K562 (cell line): ENCODE measurements around the gene TDRD10. TPM values are rescaled to one million over a fixed set of nuclear protein-coding genes. Genes with fewer than 3 reads are reported as not detected.

Source experiments
- ATAC-seq: fragments of 200-7000 bp; cut with Tn5 transposase; 3 replicates; pipeline ENCODE4 v1.9.1; 2020; ENCODE audit warnings: moderate library complexity
- BruUV-seq: library from RNA; stranded (reverse); fragments of 400-500 nt; replicated peaks from 2 replicates; lab custom pipeline; 2021; lab: Mats Ljungman, UMichigan
- CTCF ChIA-PET: fragments of 300-600 bp; formaldehyde crosslinking; extraction: SDS; loops from one replicate; lab custom pipeline; 2021; ENCODE audit warnings: low intra/inter-chr PET ratio; lab: Yijun Ruan, JAX
- POLR2A ChIA-PET: fragments of 300-600, 350-650 bp; sonication (Branson Sonifier 250); formaldehyde crosslinking; extraction: SDS; loops from one replicate; lab custom pipeline; 2021; ENCODE audit warnings: antibody characterized with exemption, inconsistent platforms; lab: Yijun Ruan, JAX
- DNase-seq, 4 experiments: peaks; one replicate each; pipeline versions ENCODE4 v3.0.0 to v3.0.0-alpha.2; 2011 to 2018; ENCODE audit warnings: low spot score in 3 of 4, mixed read lengths in 3 of 4; ENCODE audit errors: extremely low read depth in 1 of 4
- FAIRE-seq: peaks from 2 replicates; lab custom pipeline; 2011; peaks lifted over from hg19 to GRCh38; lab: Jason Lieb, UNC
- H2AFZ ChIP-seq: 2 replicates; pipeline ENCODE4 v1.6.0; 2011; ENCODE audit warnings: low read depth, low read length, control low read depth, inconsistent platforms
- H3K27ac ChIP-seq: fragments of 200-600 bp; 3 replicates; pipeline ENCODE4 v1.8.0; 2011; ENCODE audit warnings: low read depth, mild to moderate bottlenecking, control low read depth, inconsistent platforms, low read length, moderate library complexity, mixed read lengths; ENCODE audit errors: extremely low read depth
- H3K27me3 ChIP-seq, 2 experiments: fragments of 300-600 bp in 1 of 2; 2 replicates in 1 of 2; 3 replicates in 1 of 2; pipeline versions ENCODE4 v1.6.0 to v1.8.0; 2011; ENCODE audit warnings: inconsistent platforms in 2 of 2, low read length in 2 of 2, mild to moderate bottlenecking in 1 of 2, mixed read lengths in 1 of 2, moderate library complexity in 1 of 2; ENCODE audit not compliant: control insufficient read depth in 2 of 2, insufficient read depth in 2 of 2
- H3K36me3 ChIP-seq: fragments of 300-600 bp; 3 replicates; pipeline ENCODE4 v1.8.0; 2011; ENCODE audit warnings: mild to moderate bottlenecking, low read length, inconsistent platforms; ENCODE audit not compliant: control insufficient read depth, insufficient read depth
- H3K4me1 ChIP-seq, 2 experiments: fragments of 200-600 bp in 1 of 2; replicated peaks in 1 of 2; 2 replicates in 1 of 2; 3 replicates in 1 of 2; pipeline versions ENCODE4 v1.5.1 to v1.8.0; 2011; ENCODE audit warnings: inconsistent platforms in 2 of 2, low read length in 2 of 2, mild to moderate bottlenecking in 1 of 2, mixed read lengths in 1 of 2, moderate library complexity in 1 of 2; ENCODE audit not compliant: control insufficient read depth in 2 of 2, insufficient read depth in 2 of 2
- H3K4me2 ChIP-seq: 2 replicates; pipeline ENCODE4 v1.6.1; 2011; ENCODE audit warnings: low read length, control low read depth, inconsistent platforms, mixed read lengths; ENCODE audit not compliant: insufficient read depth
- H3K4me3 ChIP-seq: fragments of 200-600 bp; sonication (generic), shearing (Covaris generic); 2 replicates; pipeline ENCODE4 v1.5.1; 2016; ENCODE audit warnings: control low read depth, inconsistent platforms
- H3K79me2 ChIP-seq: fragments of 200-600 bp; 3 replicates; pipeline ENCODE4 v1.8.0; 2011; ENCODE audit warnings: low read length, inconsistent platforms; ENCODE audit not compliant: control insufficient read depth, insufficient read depth
- H3K9ac ChIP-seq, 2 experiments: 2 replicates each; pipeline versions ENCODE4 v1.6.0 to v1.6.1; 2011; ENCODE audit warnings: low read depth in 2 of 2, low read length in 2 of 2, control low read depth in 1 of 2, inconsistent platforms in 1 of 2, mild to moderate bottlenecking in 1 of 2, mixed read lengths in 1 of 2; ENCODE audit not compliant: insufficient read depth in 1 of 2
- H3K9me1 ChIP-seq: one replicate; pipeline ENCODE4 v1.6.0; 2011; ENCODE audit warnings: inconsistent platforms, mild to moderate bottlenecking, low read length, moderate library complexity; ENCODE audit not compliant: control insufficient read depth, insufficient read depth
- H3K9me3 ChIP-seq: replicated peaks from 2 replicates; pipeline ENCODE4 v1.5.1; 2011; ENCODE audit warnings: low read depth, low read length, inconsistent platforms; ENCODE audit not compliant: control insufficient read depth, insufficient read depth
- H4K20me1 ChIP-seq: replicated peaks from 2 replicates; pipeline ENCODE4 v1.6.1; 2011; ENCODE audit warnings: low read length, inconsistent platforms, mixed read lengths; ENCODE audit not compliant: control insufficient read depth, insufficient read depth
- FOXP1 ChIP-seq: sonication (generic); formaldehyde crosslinking; IDR thresholded peaks from 2 replicates; pipeline ENCODE4 v1.8.0; 2022; ENCODE audit warnings: mild to moderate bottlenecking, missing genetic modification reagents
- GTF2F1 ChIP-seq: IDR thresholded peaks from 2 replicates; pipeline ENCODE4 v1.6.1; 2011; ENCODE audit warnings: low read depth, low read length, improper control_type of control experiment
- MCM5 ChIP-seq: fragments of 450-650 bp; IDR thresholded peaks from 2 replicates; pipeline ENCODE4 v1.6.1; 2016; ENCODE audit warnings: low read depth
- NEUROD1 ChIP-seq: fragments of 150-350 bp; IDR thresholded peaks from 2 replicates; pipeline ENCODE4 v1.6.1; 2014; ENCODE audit warnings: borderline replicate concordance, low read length, low read depth; ENCODE audit not compliant: partially characterized antibody
- NFXL1 ChIP-seq: fragments of 450-650 bp; formaldehyde crosslinking; IDR thresholded peaks from 2 replicates; pipeline ENCODE4 v1.4.0; 2021; ENCODE audit warnings: mild to moderate bottlenecking
- PURB ChIP-seq: sonication (generic); formaldehyde crosslinking; IDR thresholded peaks from 2 replicates; pipeline ENCODE4 v1.9.0; 2021; ENCODE audit warnings: low read depth, mild to moderate bottlenecking, missing genetic modification reagents
- RNF2 ChIP-seq: sonication (generic); IDR thresholded peaks from 2 replicates; pipeline ENCODE4 v1.6.1; 2016
- SUPT5H ChIP-seq: fragments of 450-650 bp; IDR thresholded peaks from 2 replicates; pipeline ENCODE4 v1.6.1; 2016
- TBL1XR1 ChIP-seq, 2 experiments: IDR thresholded peaks; 2 replicates each; pipeline ENCODE4 v1.6.1; 2012; ENCODE audit warnings: improper control_type of control experiment in 2 of 2, low read length in 2 of 2, mild to moderate bottlenecking in 1 of 2
- TCF3 ChIP-seq: sonication (generic); formaldehyde crosslinking; IDR thresholded peaks from 2 replicates; pipeline ENCODE4 v1.4.0; 2020; ENCODE audit warnings: mild to moderate bottlenecking, missing genetic modification reagents
- ZKSCAN8 ChIP-seq: fragments of 200-800 bp; sonication (Bioruptor generic); IDR thresholded peaks from 2 replicates; pipeline ENCODE4 v1.6.1; 2016; ENCODE audit warnings: missing genetic modification characterization, missing compliant biosample characterization
- ZNF507 ChIP-seq: conservative IDR thresholded peaks from 2 replicates; pipeline ENCODE4 v1.6.1; 2017; ENCODE audit warnings: missing genetic modification characterization, missing compliant biosample characterization
- WGBS: fragments of 100-300 bp; shearing (Covaris generic); methylation state at CpG from one replicate; pipeline ENCODE4 v1.1.6; 2016; ENCODE audit warnings: low coverage, mixed read lengths; ENCODE audit not compliant: insufficient coverage; ENCODE audit errors: missing lambda C conversion rate; 5-methylcytosine and 5-hydroxymethylcytosine counted together
- in situ Hi-C: fragments of 300-500 bp; cut with MboI; formaldehyde crosslinking; loops from 4 replicates; pipeline ENCODE4 v1.15.0; 2018; ENCODE audit warnings: inconsistent platforms, mixed read lengths
- intact Hi-C: fragments of 100-400 bp; cut with micrococcal nuclease; formaldehyde crosslinking; loops from 2 replicates; pipeline ENCODE4 v1.14.2; 2022
- polyA plus RNA-seq, 8 experiments: library from polyadenylated mRNA; depleted of rRNA in 4 of 8; stranded (reverse) in 5 of 8; unstranded in 3 of 8; fragments of >200 nt; fragmentation: Nextera tagmentation in 2 of 8; fragmentation: Illumina TruSeq in 1 of 8; extraction: Ambion mirVana in 2 of 8; extraction: Trizol in 1 of 8; gene quantifications; 2 replicates each; pipeline versions ENCODE4 v1.2.1 to v1.2.3, GENCODE V29; 2011 to 2014; ENCODE audit warnings: inconsistent platforms in 1 of 8, missing spikeins in 1 of 8
- total RNA-seq, 7 experiments: library from RNA; depleted of rRNA in 6 of 7; stranded (reverse); fragments of >200 nt in 6 of 7; fragmentation: Illumina TruSeq in 2 of 7; extraction: Trizol in 2 of 7; gene quantifications; 2 replicates each; pipeline versions ENCODE4 v1.2.1 to v1.2.3, GENCODE V29; 2011 to 2021; ENCODE audit warnings: low replicate concordance in 1 of 7
- TF ChIP-seq, protein P1 (sequence below): fragments of 250-450 bp; sonication (Bioruptor Pico); IDR thresholded peaks from 2 replicates; pipeline ENCODE4 v1.4.0; 2020
- TF ChIP-seq, protein P2 (sequence below): sonication (generic); formaldehyde crosslinking; IDR thresholded peaks from 2 replicates; pipeline ENCODE4 v1.8.1; 2023; ENCODE audit warnings: mild to moderate bottlenecking, missing genetic modification reagents
- TF ChIP-seq, protein P3 (sequence below): fragments of 450-650 bp; IDR thresholded peaks from 2 replicates; pipeline ENCODE4 v1.6.1; 2016; ENCODE audit warnings: borderline replicate concordance

TDRD10 gene
- total and polyA plus RNA-seq, 9 of the 15 experiments (the other 6 are each of a cell fraction or from before 2014, with no cell fraction given): not detected

DNA sequence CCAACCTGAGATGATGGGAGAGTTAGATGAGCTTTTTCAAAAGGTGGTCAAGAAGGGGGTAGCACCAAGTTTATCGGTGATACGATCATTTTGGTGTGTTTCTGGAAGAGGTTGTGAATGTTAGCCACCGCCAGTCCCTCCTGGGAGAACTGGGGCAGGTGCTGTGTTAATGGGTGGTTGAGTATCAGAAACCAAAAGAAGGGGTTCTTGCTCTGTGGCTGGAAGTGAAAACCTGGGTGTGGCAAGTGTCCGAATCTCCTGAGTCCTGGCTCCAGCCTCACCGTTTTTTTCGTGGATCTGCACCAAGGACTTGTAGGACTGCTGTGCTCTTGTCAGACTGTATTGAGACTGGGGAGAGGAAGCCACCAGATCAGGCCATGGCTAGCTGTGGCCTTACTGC, 48.6 kb downstream of the TDRD10 start:
- CTCF ChIA-PET: no interaction called here
- H3K4me3 ChIP-seq: no peak overlapping the region
- 76% methylated on average over 6 of the region's 6 CpGs for WGBS
- no peaks in the 10 kb centered on the region for H3K9me3 ChIP-seq
- no peak overlapping the region for H2AFZ ChIP-seq
- intact Hi-C loops: no loop called here
- no peak overlapping the region for H3K27ac ChIP-seq
- H3K9ac ChIP-seq: no peak overlapping the region
- BruUV-seq: no TSS peak
- DNase-seq (no peak), FAIRE-seq (no peak), ATAC-seq (no peak)
- in situ Hi-C loops: no loop called here
- H3K36me3 ChIP-seq: peaks cover 72% of the 10 kb centered on the region
- no peaks in the 10 kb centered on the region for H3K27me3 ChIP-seq
- no peak overlapping the region for H3K4me2 ChIP-seq
- H4K20me1 ChIP-seq: peaks cover 8% of the 10 kb centered on the region; the same call in 1 of the 2 replicates
- no peaks in the 10 kb centered on the region for H3K9me1 ChIP-seq
- POLR2A ChIA-PET: no interaction called here
- no peaks in the 10 kb centered on the region; a peak in 2 of 5 replicates for H3K4me1 ChIP-seq
- H3K79me2 ChIP-seq: peaks cover 1% of the 10 kb centered on the region; the same call in 2 of the 3 replicates
- TF ChIP-seq, protein P1, sequence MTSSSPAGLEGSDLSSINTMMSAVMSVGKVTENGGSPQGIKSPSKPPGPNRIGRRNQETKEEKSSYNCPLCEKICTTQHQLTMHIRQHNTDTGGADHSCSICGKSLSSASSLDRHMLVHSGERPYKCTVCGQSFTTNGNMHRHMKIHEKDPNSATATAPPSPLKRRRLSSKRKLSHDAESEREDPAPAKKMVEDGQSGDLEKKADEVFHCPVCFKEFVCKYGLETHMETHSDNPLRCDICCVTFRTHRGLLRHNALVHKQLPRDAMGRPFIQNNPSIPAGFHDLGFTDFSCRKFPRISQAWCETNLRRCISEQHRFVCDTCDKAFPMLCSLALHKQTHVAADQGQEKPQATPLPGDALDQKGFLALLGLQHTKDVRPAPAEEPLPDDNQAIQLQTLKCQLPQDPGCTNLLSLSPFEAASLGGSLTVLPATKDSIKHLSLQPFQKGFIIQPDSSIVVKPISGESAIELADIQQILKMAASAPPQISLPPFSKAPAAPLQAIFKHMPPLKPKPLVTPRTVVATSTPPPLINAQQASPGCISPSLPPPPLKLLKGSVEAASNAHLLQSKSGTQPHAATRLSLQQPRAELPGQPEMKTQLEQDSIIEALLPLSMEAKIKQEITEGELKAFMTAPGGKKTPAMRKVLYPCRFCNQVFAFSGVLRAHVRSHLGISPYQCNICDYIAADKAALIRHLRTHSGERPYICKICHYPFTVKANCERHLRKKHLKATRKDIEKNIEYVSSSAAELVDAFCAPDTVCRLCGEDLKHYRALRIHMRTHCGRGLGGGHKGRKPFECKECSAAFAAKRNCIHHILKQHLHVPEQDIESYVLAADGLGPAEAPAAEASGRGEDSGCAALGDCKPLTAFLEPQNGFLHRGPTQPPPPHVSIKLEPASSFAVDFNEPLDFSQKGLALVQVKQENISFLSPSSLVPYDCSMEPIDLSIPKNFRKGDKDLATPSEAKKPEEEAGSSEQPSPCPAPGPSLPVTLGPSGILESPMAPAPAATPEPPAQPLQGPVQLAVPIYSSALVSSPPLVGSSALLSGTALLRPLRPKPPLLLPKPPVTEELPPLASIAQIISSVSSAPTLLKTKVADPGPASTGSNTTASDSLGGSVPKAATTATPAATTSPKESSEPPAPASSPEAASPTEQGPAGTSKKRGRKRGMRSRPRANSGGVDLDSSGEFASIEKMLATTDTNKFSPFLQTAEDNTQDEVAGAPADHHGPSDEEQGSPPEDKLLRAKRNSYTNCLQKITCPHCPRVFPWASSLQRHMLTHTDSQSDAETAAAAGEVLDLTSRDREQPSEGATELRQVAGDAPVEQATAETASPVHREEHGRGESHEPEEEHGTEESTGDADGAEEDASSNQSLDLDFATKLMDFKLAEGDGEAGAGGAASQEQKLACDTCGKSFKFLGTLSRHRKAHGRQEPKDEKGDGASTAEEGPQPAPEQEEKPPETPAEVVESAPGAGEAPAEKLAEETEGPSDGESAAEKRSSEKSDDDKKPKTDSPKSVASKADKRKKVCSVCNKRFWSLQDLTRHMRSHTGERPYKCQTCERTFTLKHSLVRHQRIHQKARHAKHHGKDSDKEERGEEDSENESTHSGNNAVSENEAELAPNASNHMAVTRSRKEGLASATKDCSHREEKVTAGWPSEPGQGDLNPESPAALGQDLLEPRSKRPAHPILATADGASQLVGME (CRISPR knock-in tag): no peak
- TF ChIP-seq FOXP1 (CRISPR knock-in tag) (no peak), TBL1XR1 (IDR thresholded peaks at IDR 0.05; ENCODE audit: low read length in 2 of 2) (no peak), RNF2 (no peak), SUPT5H (no peak), TCF3 (CRISPR knock-in tag) (no peak), ZKSCAN8 (CRISPR knock-in tag) (no peak), NFXL1 (CRISPR knock-in tag) (no peak), MCM5 (no peak), ZNF507 (tag) (no peak), PURB (CRISPR knock-in tag) (no peak), NEUROD1 (no peak), GTF2F1 (no peak)
- TF ChIP-seq, protein P2, sequence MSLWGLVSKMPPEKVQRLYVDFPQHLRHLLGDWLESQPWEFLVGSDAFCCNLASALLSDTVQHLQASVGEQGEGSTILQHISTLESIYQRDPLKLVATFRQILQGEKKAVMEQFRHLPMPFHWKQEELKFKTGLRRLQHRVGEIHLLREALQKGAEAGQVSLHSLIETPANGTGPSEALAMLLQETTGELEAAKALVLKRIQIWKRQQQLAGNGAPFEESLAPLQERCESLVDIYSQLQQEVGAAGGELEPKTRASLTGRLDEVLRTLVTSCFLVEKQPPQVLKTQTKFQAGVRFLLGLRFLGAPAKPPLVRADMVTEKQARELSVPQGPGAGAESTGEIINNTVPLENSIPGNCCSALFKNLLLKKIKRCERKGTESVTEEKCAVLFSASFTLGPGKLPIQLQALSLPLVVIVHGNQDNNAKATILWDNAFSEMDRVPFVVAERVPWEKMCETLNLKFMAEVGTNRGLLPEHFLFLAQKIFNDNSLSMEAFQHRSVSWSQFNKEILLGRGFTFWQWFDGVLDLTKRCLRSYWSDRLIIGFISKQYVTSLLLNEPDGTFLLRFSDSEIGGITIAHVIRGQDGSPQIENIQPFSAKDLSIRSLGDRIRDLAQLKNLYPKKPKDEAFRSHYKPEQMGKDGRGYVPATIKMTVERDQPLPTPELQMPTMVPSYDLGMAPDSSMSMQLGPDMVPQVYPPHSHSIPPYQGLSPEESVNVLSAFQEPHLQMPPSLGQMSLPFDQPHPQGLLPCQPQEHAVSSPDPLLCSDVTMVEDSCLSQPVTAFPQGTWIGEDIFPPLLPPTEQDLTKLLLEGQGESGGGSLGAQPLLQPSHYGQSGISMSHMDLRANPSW (CRISPR knock-in tag): no peak
- TF ChIP-seq, protein P3, sequence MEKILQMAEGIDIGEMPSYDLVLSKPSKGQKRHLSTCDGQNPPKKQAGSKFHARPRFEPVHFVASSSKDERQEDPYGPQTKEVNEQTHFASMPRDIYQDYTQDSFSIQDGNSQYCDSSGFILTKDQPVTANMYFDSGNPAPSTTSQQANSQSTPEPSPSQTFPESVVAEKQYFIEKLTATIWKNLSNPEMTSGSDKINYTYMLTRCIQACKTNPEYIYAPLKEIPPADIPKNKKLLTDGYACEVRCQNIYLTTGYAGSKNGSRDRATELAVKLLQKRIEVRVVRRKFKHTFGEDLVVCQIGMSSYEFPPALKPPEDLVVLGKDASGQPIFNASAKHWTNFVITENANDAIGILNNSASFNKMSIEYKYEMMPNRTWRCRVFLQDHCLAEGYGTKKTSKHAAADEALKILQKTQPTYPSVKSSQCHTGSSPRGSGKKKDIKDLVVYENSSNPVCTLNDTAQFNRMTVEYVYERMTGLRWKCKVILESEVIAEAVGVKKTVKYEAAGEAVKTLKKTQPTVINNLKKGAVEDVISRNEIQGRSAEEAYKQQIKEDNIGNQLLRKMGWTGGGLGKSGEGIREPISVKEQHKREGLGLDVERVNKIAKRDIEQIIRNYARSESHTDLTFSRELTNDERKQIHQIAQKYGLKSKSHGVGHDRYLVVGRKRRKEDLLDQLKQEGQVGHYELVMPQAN: no peak
